ENCODE measurements around the gene NUAK1. TPM values are rescaled to one million over a fixed set of nuclear protein-coding genes. Genes with fewer than 3 reads are reported as not detected.

Gene NUAK1
- total RNA-seq, 1 experiment from 2014 or later, result 7.4 TPM

GRCh38 chr12:106125351-106126095, 13.2 kb downstream of the NUAK1 start (continued):
- TF ChIP-seq ZBTB33 (IDR thresholded peaks at IDR 0.05; ENCODE audit: extremely low read depth, insufficient replicate concordance, low read length) (no peak), TCF7L2 (IDR thresholded peaks at IDR 0.05; ENCODE audit: borderline replicate concordance, extremely low read depth, insufficient read depth, insufficient read length) (no peak), FOSL1 (IDR thresholded peaks at IDR 0.05; ENCODE audit: low read depth) (no peak), ATF3 (IDR thresholded peaks at IDR 0.05) (no peak), SP1 (IDR thresholded peaks at IDR 0.05; ENCODE audit: low read depth) (no peak), SRF (IDR thresholded peaks at IDR 0.05; ENCODE audit: low read depth) (no peak)

GRCh38 chr12:106123551-106124081, 15.1 kb downstream of the NUAK1 start:
- 0 out of 2 replicates have a peak, but pooled peaks have one; percentile 9 for ATAC-seq
- TF ChIP-seq CTCF (IDR thresholded peaks at IDR 0.05 in 2 of 3, conservative IDR thresholded peaks at IDR 0.05 in 1 of 3; ENCODE audit: borderline replicate concordance in 1 of 3, insufficient read depth in 1 of 3, low read depth in 2 of 3, low read length in 2 of 3) (no peak), EZH2 (IDR thresholded peaks at IDR 0.05) (no peak), CBX3 (IDR thresholded peaks at IDR 0.05; ENCODE audit: low read depth) (no peak), EGR1 (IDR thresholded peaks at IDR 0.05; ENCODE audit: low read depth) (no peak), RAD21 (IDR thresholded peaks at IDR 0.05; ENCODE audit: low read depth) (no peak), SRF (IDR thresholded peaks at IDR 0.05; ENCODE audit: low read depth) (no peak), POLR2AphosphoS5 (IDR thresholded peaks at IDR 0.05; ENCODE audit: low read depth, low read length) (no peak), ELF1 (IDR thresholded peaks at IDR 0.05; ENCODE audit: borderline replicate concordance, low read depth) (no peak), JUND (IDR thresholded peaks at IDR 0.05) (no peak), POLR2A (IDR thresholded peaks at IDR 0.05; ENCODE audit: borderline replicate concordance, extremely low read depth, insufficient read depth, insufficient read length) (no peak), ZFX (IDR thresholded peaks at IDR 0.05) (no peak), ZNF274 (IDR thresholded peaks at IDR 0.05; ENCODE audit: low read depth, low read length) (no peak), ZBTB33 (IDR thresholded peaks at IDR 0.05; ENCODE audit: extremely low read depth, insufficient replicate concordance, low read length) (no peak), YY1 (IDR thresholded peaks at IDR 0.05; ENCODE audit: extremely low read depth, insufficient replicate concordance, low read depth, low read length) (no peak)
- no peak overlapping the region for H3K4me2 ChIP-seq (ENCODE audit: low read length)
- no peak for DNase-seq (ENCODE audit: low read depth, low spot score)
- peaks cover 24 to 27% of the 10 kb centered on the region in 2 experiments for H3K4me1 ChIP-seq (ENCODE audit: control insufficient read depth in 1 of 2, insufficient read depth in 2 of 2, low read length in 2 of 2)
- H3K9me2 ChIP-seq (ENCODE audit: insufficient read depth), result no peaks in the 10 kb centered on the region
- ChIA-PET CTCF (no interaction called here), RAD21 (ENCODE audit: low non-redundant PET in 1 of 2, low total read pairs in 2 of 2, uncharacterized antibody in 2 of 2, unreplicated experiment in 2 of 2) (no interaction called here), POLR2A (no interaction called here)
- no peaks in the 10 kb centered on the region for H4K20me1 ChIP-seq (ENCODE audit: insufficient read depth)
- no peak overlapping the region for H3K4me3 ChIP-seq (replicated peaks in 1 of 2; ENCODE audit: low read depth in 1 of 2, low read length in 2 of 2)
- BruUV-seq (replicated peaks), result no TSS peak
- H3K27ac ChIP-seq (ENCODE audit: low read depth, low read length), result no peak overlapping the region
- no peaks in the 10 kb centered on the region for H3K36me3 ChIP-seq (ENCODE audit: control insufficient read depth in 1 of 2, insufficient read depth in 2 of 2, low read length in 2 of 2)
- no peak overlapping the region for H3K9ac ChIP-seq (ENCODE audit: low read length)
- no peaks in the 10 kb centered on the region for H3K79me2 ChIP-seq (ENCODE audit: insufficient read depth, low read length)
- intact Hi-C loops (cut with micrococcal nuclease), result no loop called here
- H3K9me3 ChIP-seq (ENCODE audit: control insufficient read depth in 1 of 2, insufficient read depth in 1 of 2, low read depth in 1 of 2, low read length in 2 of 2), result no peaks in the 10 kb centered on the region
- H3K27me3 ChIP-seq (ENCODE audit: insufficient read depth, low read length), result no peaks in the 10 kb centered on the region
- no peak overlapping the region for H2AFZ ChIP-seq (ENCODE audit: low read depth, low read length, poor library complexity, severe bottlenecking)

Data from HCT116 (cell line).